K562 (cell line): ENCODE measurements around the gene CSAD. TPM values are rescaled to one million over a fixed set of nuclear protein-coding genes. Genes with fewer than 3 reads are reported as not detected.

Experiments used
- ATAC-seq: fragments of 200-7000 bp; cut with Tn5 transposase; 3 replicates; pipeline ENCODE4 v1.9.1; 2020; ENCODE audit warnings: moderate library complexity
- BruUV-seq: library from RNA; stranded (reverse); fragments of 400-500 nt; replicated peaks from 2 replicates; lab custom pipeline; 2021; lab: Mats Ljungman, UMichigan
- CTCF ChIA-PET: fragments of 300-600 bp; formaldehyde crosslinking; extraction: SDS; loops from one replicate; lab custom pipeline; 2021; ENCODE audit warnings: low intra/inter-chr PET ratio; lab: Yijun Ruan, JAX
- POLR2A ChIA-PET: fragments of 300-600, 350-650 bp; sonication (Branson Sonifier 250); formaldehyde crosslinking; extraction: SDS; loops from one replicate; lab custom pipeline; 2021; ENCODE audit warnings: antibody characterized with exemption, inconsistent platforms; lab: Yijun Ruan, JAX
- DNase-seq, 4 experiments: peaks; one replicate each; pipeline versions ENCODE4 v3.0.0 to v3.0.0-alpha.2; 2011 to 2018; ENCODE audit warnings: low spot score in 3 of 4, mixed read lengths in 3 of 4; ENCODE audit errors: extremely low read depth in 1 of 4
- FAIRE-seq: peaks from 2 replicates; lab custom pipeline; 2011; peaks lifted over from hg19 to GRCh38; lab: Jason Lieb, UNC
- H2AFZ ChIP-seq: 2 replicates; pipeline ENCODE4 v1.6.0; 2011; ENCODE audit warnings: low read depth, low read length, control low read depth, inconsistent platforms
- H3K27ac ChIP-seq: fragments of 200-600 bp; 3 replicates; pipeline ENCODE4 v1.8.0; 2011; ENCODE audit warnings: low read depth, mild to moderate bottlenecking, control low read depth, inconsistent platforms, low read length, moderate library complexity, mixed read lengths; ENCODE audit errors: extremely low read depth
- H3K27me3 ChIP-seq, 2 experiments: fragments of 300-600 bp in 1 of 2; 2 replicates in 1 of 2; 3 replicates in 1 of 2; pipeline versions ENCODE4 v1.6.0 to v1.8.0; 2011; ENCODE audit warnings: inconsistent platforms in 2 of 2, low read length in 2 of 2, mild to moderate bottlenecking in 1 of 2, mixed read lengths in 1 of 2, moderate library complexity in 1 of 2; ENCODE audit not compliant: control insufficient read depth in 2 of 2, insufficient read depth in 2 of 2
- H3K36me3 ChIP-seq: fragments of 300-600 bp; 3 replicates; pipeline ENCODE4 v1.8.0; 2011; ENCODE audit warnings: mild to moderate bottlenecking, low read length, inconsistent platforms; ENCODE audit not compliant: control insufficient read depth, insufficient read depth
- H3K4me1 ChIP-seq, 2 experiments: fragments of 200-600 bp in 1 of 2; replicated peaks in 1 of 2; 2 replicates in 1 of 2; 3 replicates in 1 of 2; pipeline versions ENCODE4 v1.5.1 to v1.8.0; 2011; ENCODE audit warnings: inconsistent platforms in 2 of 2, low read length in 2 of 2, mild to moderate bottlenecking in 1 of 2, mixed read lengths in 1 of 2, moderate library complexity in 1 of 2; ENCODE audit not compliant: control insufficient read depth in 2 of 2, insufficient read depth in 2 of 2
- H3K4me2 ChIP-seq: 2 replicates; pipeline ENCODE4 v1.6.1; 2011; ENCODE audit warnings: low read length, control low read depth, inconsistent platforms, mixed read lengths; ENCODE audit not compliant: insufficient read depth
- H3K4me3 ChIP-seq: fragments of 200-600 bp; sonication (generic), shearing (Covaris generic); 2 replicates; pipeline ENCODE4 v1.5.1; 2016; ENCODE audit warnings: control low read depth, inconsistent platforms
- H3K79me2 ChIP-seq: fragments of 200-600 bp; 3 replicates; pipeline ENCODE4 v1.8.0; 2011; ENCODE audit warnings: low read length, inconsistent platforms; ENCODE audit not compliant: control insufficient read depth, insufficient read depth
- H3K9ac ChIP-seq, 2 experiments: 2 replicates each; pipeline versions ENCODE4 v1.6.0 to v1.6.1; 2011; ENCODE audit warnings: low read depth in 2 of 2, low read length in 2 of 2, control low read depth in 1 of 2, inconsistent platforms in 1 of 2, mild to moderate bottlenecking in 1 of 2, mixed read lengths in 1 of 2; ENCODE audit not compliant: insufficient read depth in 1 of 2
- H3K9me1 ChIP-seq: one replicate; pipeline ENCODE4 v1.6.0; 2011; ENCODE audit warnings: inconsistent platforms, mild to moderate bottlenecking, low read length, moderate library complexity; ENCODE audit not compliant: control insufficient read depth, insufficient read depth
- H3K9me3 ChIP-seq: replicated peaks from 2 replicates; pipeline ENCODE4 v1.5.1; 2011; ENCODE audit warnings: low read depth, low read length, inconsistent platforms; ENCODE audit not compliant: control insufficient read depth, insufficient read depth
- H4K20me1 ChIP-seq: replicated peaks from 2 replicates; pipeline ENCODE4 v1.6.1; 2011; ENCODE audit warnings: low read length, inconsistent platforms, mixed read lengths; ENCODE audit not compliant: control insufficient read depth, insufficient read depth
- CHD1 ChIP-seq: fragments of 200-600 bp; sonication (generic); IDR thresholded peaks from one replicate; pipeline ENCODE4 v1.6.1; 2012; ENCODE audit warnings: mild to moderate bottlenecking, moderate library complexity, low read length, inconsistent platforms
- GATAD2B ChIP-seq: fragments of 450-650 bp; IDR thresholded peaks from 2 replicates; pipeline ENCODE4 v1.6.1; 2017; ENCODE audit warnings: mild to moderate bottlenecking, borderline replicate concordance
- HDAC2 ChIP-seq: fragments of 450-650 bp; IDR thresholded peaks from 2 replicates; pipeline ENCODE4 v1.6.1; 2016; ENCODE audit warnings: mild to moderate bottlenecking
- KDM1A ChIP-seq, 2 experiments: fragments of 450-650 bp; IDR thresholded peaks; 2 replicates each; pipeline ENCODE4 v1.6.1; 2016; ENCODE audit warnings: mild to moderate bottlenecking in 2 of 2
- KDM2B ChIP-seq: fragments of 250-450 bp; sonication (Bioruptor Pico); IDR thresholded peaks from 2 replicates; pipeline ENCODE4 v1.8.0; 2021; ENCODE audit warnings: mild to moderate bottlenecking, moderate library complexity
- MBD2 ChIP-seq: sonication (generic); IDR thresholded peaks from 2 replicates; pipeline ENCODE4 v1.6.1; 2016; ENCODE audit warnings: low read depth, borderline replicate concordance
- MXI1 ChIP-seq: IDR thresholded peaks from 2 replicates; pipeline ENCODE4 v1.6.1; 2011; ENCODE audit warnings: low read depth, mild to moderate bottlenecking, improper control_type of control experiment, low read length
- PCBP1 ChIP-seq: fragments of 200-400 bp; formaldehyde crosslinking; IDR thresholded peaks from 2 replicates; pipeline ENCODE4 v1.6.1; 2018; ENCODE audit warnings: mild to moderate bottlenecking, low read depth, low read length; ENCODE audit not compliant: poor library complexity, severe bottlenecking
- POLR2A ChIP-seq: fragments of 450-650 bp; conservative IDR thresholded peaks from 2 replicates; pipeline ENCODE4 v1.6.1; 2016
- RBBP5 ChIP-seq: fragments of 200-600 bp; sonication (generic); IDR thresholded peaks from 2 replicates; pipeline ENCODE4 v1.6.1; 2012; ENCODE audit warnings: borderline replicate concordance, mild to moderate bottlenecking, low read length, control low read depth, inconsistent platforms; ENCODE audit not compliant: insufficient read depth, poor library complexity, severe bottlenecking
- TARDBP ChIP-seq: fragments of 450-650 bp; IDR thresholded peaks from 2 replicates; pipeline ENCODE4 v1.6.1; 2016
- ZNF444 ChIP-seq: fragments of 250-450 bp; sonication (Bioruptor Pico); IDR thresholded peaks from 2 replicates; pipeline ENCODE4 v1.4.0; 2020; ENCODE audit warnings: mild to moderate bottlenecking, moderate library complexity
- ZNF79 ChIP-seq: fragments of 250-450 bp; sonication (Bioruptor Pico); IDR thresholded peaks from 2 replicates; pipeline ENCODE4 v1.4.0; 2020; ENCODE audit warnings: low read depth, mild to moderate bottlenecking, moderate library complexity
- WGBS: fragments of 100-300 bp; shearing (Covaris generic); methylation state at CpG from one replicate; pipeline ENCODE4 v1.1.6; 2016; ENCODE audit warnings: low coverage, mixed read lengths; ENCODE audit not compliant: insufficient coverage; ENCODE audit errors: missing lambda C conversion rate; 5-methylcytosine and 5-hydroxymethylcytosine counted together
- in situ Hi-C: fragments of 300-500 bp; cut with MboI; formaldehyde crosslinking; loops from 4 replicates; pipeline ENCODE4 v1.15.0; 2018; ENCODE audit warnings: inconsistent platforms, mixed read lengths
- intact Hi-C: fragments of 100-400 bp; cut with micrococcal nuclease; formaldehyde crosslinking; loops from 2 replicates; pipeline ENCODE4 v1.14.2; 2022
- polyA plus RNA-seq, 8 experiments: library from polyadenylated mRNA; depleted of rRNA in 4 of 8; stranded (reverse) in 5 of 8; unstranded in 3 of 8; fragments of >200 nt; fragmentation: Nextera tagmentation in 2 of 8; fragmentation: Illumina TruSeq in 1 of 8; extraction: Ambion mirVana in 2 of 8; extraction: Trizol in 1 of 8; gene quantifications; 2 replicates each; pipeline versions ENCODE4 v1.2.1 to v1.2.3, GENCODE V29; 2011 to 2014; ENCODE audit warnings: inconsistent platforms in 1 of 8, missing spikeins in 1 of 8
- total RNA-seq, 7 experiments: library from RNA; depleted of rRNA in 6 of 7; stranded (reverse); fragments of >200 nt in 6 of 7; fragmentation: Illumina TruSeq in 2 of 7; extraction: Trizol in 2 of 7; gene quantifications; 2 replicates each; pipeline versions ENCODE4 v1.2.1 to v1.2.3, GENCODE V29; 2011 to 2021; ENCODE audit warnings: low replicate concordance in 1 of 7
- TF ChIP-seq, protein P1 (sequence below), 2 experiments: fragments of 450-650 bp; IDR thresholded peaks; 2 replicates each; pipeline ENCODE4 v1.6.1; 2018; ENCODE audit warnings: mild to moderate bottlenecking in 2 of 2, low read depth in 1 of 2; ENCODE audit not compliant: partially characterized antibody in 2 of 2
- TF ChIP-seq, protein P2 (sequence below): sonication (generic); formaldehyde crosslinking; IDR thresholded peaks from 2 replicates; pipeline ENCODE4 v1.8.0; 2022; ENCODE audit warnings: mild to moderate bottlenecking, missing genetic modification reagents

CSAD gene
- total and polyA plus RNA-seq, 9 of the 15 experiments (the other 6 are each of a cell fraction or from before 2014, with no cell fraction given), result 1.8 to 19.6 (median 8.1) TPM

DNA sequence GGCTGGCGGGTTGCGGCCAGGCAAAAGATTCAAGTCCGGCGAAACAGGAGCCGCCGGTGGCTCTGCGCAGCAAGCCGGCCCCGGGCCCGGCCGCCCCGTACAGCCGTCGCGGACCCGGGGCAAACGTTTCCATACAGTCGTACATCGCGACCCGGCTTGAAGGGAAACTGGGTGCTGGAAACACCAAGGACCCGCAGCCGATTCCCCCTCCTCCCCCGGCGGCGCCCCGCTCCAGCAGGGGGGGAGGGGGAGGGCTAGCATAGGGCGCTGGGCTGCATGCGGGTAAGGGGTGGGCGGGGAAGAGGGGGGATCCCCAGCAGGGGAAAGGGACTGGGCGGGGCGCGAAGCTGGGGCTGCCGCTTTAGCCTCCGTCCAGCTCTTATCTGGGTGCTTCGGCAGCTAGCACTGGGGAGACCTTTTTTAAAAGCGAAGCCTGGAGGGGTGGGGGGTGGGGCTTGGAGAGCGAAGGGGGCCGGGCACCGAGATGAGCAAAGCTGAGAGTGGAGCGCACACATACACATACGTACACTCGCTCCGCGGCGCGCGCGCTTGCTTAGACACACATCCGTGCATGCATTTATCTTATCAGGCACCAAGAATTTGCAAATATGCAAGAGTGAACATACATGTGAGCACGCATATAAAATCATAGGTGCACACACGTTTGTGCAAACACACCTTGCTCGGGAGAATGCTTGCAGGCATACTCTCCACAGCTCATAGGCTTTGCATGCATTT is 39.4 kb upstream of the CSAD start:
- H2AFZ ChIP-seq, result peak overlapping the region; percentile 87
- no TSS peak for BruUV-seq
- peak overlapping the region; percentile 64 for H3K4me3 ChIP-seq
- in situ Hi-C loops, result no loop called here
- whole genome bisulfite sequencing, result under 1% methylated on average over 38 of the region's 53 CpGs
- peaks cover 50 to 76% of the 10 kb centered on the region in 2 experiments for H3K4me1 ChIP-seq
- peak overlapping the region; percentile 95 for H3K4me2 ChIP-seq
- ATAC-seq, result peak; percentile 26
- peak; percentile 11 for FAIRE-seq
- ChIA-PET POLR2A (interaction anchor here (0.7 to 2.2 kb wide), 11 partner anchors 8 to 274 kb away, joined by 3 to 6 read pairs (median 4); partner anchors contain the start of genes CSAD, ESPL1 and ZNF740), CTCF (no interaction called here)
- no peaks in the 10 kb centered on the region for H3K9me1 ChIP-seq
- H3K36me3 ChIP-seq, result peaks cover 3% of the 10 kb centered on the region; the same call in 1 of the 3 replicates
- intact Hi-C loops, result loop anchor here (2.0 kb wide), 2 partner anchors 39 to 49 kb away; partner anchors contain the start of genes CSAD, ESPL1 and ZNF740
- H3K79me2 ChIP-seq, result peaks cover 24% of the 10 kb centered on the region
- peak overlapping the region; percentile 57 for H3K27ac ChIP-seq
- H3K9me3 ChIP-seq, result no peaks in the 10 kb centered on the region
- no peaks in the 10 kb centered on the region for H4K20me1 ChIP-seq
- peak overlapping the region; percentile 61 to 93 for H3K9ac ChIP-seq
- H3K27me3 ChIP-seq, result no peaks in the 10 kb centered on the region
- DNase-seq, result peak; percentile 81 to 87 (median 82)
- TF ChIP-seq POLR2A, result no peak
- no peak for TF ChIP-seq TARDBP
- TF ChIP-seq PCBP1, result peak; percentile 53
- no peak for TF ChIP-seq ZNF79
- TF ChIP-seq KDM2B (CRISPR knock-in tag), result peak; percentile 45; the same call in 1 of the 2 replicates
- TF ChIP-seq, protein P1, sequence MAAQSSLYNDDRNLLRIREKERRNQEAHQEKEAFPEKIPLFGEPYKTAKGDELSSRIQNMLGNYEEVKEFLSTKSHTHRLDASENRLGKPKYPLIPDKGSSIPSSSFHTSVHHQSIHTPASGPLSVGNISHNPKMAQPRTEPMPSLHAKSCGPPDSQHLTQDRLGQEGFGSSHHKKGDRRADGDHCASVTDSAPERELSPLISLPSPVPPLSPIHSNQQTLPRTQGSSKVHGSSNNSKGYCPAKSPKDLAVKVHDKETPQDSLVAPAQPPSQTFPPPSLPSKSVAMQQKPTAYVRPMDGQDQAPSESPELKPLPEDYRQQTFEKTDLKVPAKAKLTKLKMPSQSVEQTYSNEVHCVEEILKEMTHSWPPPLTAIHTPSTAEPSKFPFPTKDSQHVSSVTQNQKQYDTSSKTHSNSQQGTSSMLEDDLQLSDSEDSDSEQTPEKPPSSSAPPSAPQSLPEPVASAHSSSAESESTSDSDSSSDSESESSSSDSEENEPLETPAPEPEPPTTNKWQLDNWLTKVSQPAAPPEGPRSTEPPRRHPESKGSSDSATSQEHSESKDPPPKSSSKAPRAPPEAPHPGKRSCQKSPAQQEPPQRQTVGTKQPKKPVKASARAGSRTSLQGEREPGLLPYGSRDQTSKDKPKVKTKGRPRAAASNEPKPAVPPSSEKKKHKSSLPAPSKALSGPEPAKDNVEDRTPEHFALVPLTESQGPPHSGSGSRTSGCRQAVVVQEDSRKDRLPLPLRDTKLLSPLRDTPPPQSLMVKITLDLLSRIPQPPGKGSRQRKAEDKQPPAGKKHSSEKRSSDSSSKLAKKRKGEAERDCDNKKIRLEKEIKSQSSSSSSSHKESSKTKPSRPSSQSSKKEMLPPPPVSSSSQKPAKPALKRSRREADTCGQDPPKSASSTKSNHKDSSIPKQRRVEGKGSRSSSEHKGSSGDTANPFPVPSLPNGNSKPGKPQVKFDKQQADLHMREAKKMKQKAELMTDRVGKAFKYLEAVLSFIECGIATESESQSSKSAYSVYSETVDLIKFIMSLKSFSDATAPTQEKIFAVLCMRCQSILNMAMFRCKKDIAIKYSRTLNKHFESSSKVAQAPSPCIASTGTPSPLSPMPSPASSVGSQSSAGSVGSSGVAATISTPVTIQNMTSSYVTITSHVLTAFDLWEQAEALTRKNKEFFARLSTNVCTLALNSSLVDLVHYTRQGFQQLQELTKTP (IDR thresholded peaks at IDR 0.05; ENCODE audit: low read depth in 1 of 2, partially characterized antibody in 2 of 2), result peak in 1 of 2 experiments; percentile 73
- TF ChIP-seq CHD1, result peak; percentile 74
- TF ChIP-seq, protein P2, sequence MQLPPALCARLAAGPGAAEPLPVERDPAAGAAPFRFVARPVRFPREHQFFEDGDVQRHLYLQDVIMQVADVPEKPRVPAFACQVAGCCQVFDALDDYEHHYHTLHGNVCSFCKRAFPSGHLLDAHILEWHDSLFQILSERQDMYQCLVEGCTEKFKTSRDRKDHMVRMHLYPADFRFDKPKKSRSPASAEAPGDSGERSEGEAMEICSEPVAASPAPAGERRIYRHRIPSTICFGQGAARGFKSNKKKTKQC, result 0 out of 2 replicates have a peak, but pooled peaks have one; percentile 55
- no peak for TF ChIP-seq MBD2
- peak; percentile 58 for TF ChIP-seq RBBP5
- peak; percentile 88 for TF ChIP-seq ZNF444 (CRISPR knock-in tag)
- no peak for TF ChIP-seq MXI1
- 0 out of 2 replicates have a peak, but pooled peaks have one; percentile 74 for TF ChIP-seq HDAC2
- TF ChIP-seq GATAD2B, result no peak
- TF ChIP-seq KDM1A (IDR thresholded peaks at IDR 0.05), result peak in 1 of 2 experiments; percentile 96; a peak in 2 of 4 replicates
